Middle frontal gyrus (tissue), 1 donor: ENCODE results near the gene OR2W3.

ENCODE experiments used
- DNase-seq: peaks from one replicate; pipeline ENCODE4 v3.0.0-alpha.2; 2015; ENCODE audit warnings: low spot score; ENCODE audit errors: extremely low spot score

OR2W3 gene

GRCh38 chr1:247895163-247895637 lies at the start of gene OR2W3:
TSS of gene OR2W3 (plus strand) at chr1:247895587. CDS start at chr1:247895587, 0 bp downstream.
- DNase-seq = no peak

GRCh38 chr1:247845693-247846017 lies 49.7 kb upstream of the OR2W3 start:
- no peak for DNase-seq

DNA sequence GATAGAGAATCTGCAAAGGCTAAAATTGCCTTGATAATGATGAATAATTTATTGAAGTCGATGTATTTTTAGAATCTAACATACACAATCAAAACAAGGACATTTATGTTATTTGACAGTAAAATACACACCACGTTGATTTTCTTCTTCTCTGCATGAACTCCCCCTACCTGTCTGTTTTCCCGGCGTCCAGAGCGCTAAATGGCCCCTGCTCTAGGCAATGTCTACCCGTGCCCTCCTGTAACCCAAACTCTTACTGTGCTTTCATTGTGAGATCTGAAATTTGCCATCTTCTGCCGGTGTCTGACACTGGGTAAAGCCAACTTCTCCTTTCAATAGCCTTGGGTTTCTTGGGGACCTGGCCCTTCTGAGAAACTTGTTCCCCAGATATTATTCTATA lies 47.0 kb upstream of the OR2W3 start:
- no peak for DNase-seq

- DNase-seq = no peak
Measured at GRCh38 chr1:247849616-247850015, 45.8 kb upstream of the OR2W3 start.

DNA sequence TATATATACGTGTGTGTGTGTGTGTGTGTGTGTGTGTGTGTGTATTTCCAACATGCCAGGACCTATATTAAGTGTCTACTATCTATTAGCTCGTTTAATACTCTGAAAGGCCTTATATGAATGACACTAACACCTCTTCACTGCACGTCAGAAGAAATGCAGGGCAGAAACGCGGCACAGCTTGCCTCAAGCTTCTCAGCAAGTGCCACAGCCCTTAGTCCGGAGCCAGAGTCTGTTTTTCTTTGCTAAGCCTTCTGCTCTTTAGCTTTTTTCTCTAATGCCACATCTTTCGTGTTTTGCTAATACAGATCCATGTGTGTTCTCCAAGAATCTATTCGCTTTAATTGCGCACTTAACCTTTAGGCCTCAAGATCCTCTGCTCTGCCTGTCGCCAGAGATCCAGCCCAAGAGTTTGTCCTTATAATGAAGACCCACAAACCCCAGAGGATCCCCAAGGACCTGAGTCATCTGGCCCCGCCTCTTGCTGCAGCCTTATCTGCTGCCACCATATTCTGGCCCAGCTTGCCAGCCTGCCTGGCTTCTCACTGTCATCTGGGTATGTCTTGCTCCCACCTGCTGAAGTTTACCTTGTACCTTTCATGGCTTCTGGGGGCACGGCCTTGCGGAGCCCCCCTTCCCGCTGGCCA lies 40.4 kb upstream of the OR2W3 start:
- DNase-seq = no peak

DNA sequence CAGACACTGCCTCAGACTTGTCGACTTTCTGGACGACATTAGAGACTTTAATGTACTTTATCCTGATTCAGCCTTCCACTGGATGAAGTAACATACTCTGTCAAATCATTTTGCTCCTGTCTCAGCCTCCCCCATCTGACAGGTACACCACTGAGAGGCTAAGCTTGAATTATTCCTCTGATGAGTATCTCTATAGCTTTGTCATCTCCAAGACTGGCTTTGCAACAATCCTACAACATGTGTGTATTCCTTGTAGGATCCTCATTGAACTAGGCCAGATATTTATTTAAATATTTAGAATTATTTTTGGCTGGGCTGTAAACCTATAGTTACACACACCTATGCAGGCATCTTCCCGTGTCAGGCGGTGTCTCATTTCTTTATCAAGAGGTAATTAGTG lies 39.5 kb upstream of the OR2W3 start:
- no peak for DNase-seq

- DNase-seq = no peak
Measured at GRCh38 chr1:247857069-247857984, 38.1 kb upstream of the OR2W3 start, which contains the start of gene TRIM58. TSS of gene TRIM58 (plus strand) at chr1:247857187. CDS start at chr1:247857247, 60 bp downstream.

- no peak for DNase-seq
Measured at GRCh38 chr1:247857985-247858619, 37.3 kb upstream of the OR2W3 start.

DNA sequence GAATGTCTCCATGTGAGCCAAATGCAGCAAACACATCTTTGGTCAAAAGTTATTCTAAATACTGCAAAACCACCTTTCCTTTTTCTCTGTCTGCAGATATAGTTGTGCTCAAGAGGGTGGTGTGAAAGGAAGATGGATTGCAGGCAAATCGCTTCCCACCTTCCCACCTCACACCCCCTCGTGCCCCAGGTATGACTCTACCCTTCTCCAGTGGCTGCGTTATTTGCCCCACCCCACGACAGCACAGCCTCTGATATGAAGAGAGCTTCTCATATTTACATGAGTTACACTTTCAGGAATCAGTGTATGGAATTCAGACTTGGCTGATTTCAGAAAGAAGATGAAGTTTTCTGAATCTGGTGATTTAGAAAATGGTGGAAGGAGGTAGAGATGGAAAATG lies 32.6 kb upstream of the OR2W3 start:
- DNase-seq = no peak

- no peak for DNase-seq
Measured at GRCh38 chr1:247864644-247865043, 30.7 kb upstream of the OR2W3 start.

DNA sequence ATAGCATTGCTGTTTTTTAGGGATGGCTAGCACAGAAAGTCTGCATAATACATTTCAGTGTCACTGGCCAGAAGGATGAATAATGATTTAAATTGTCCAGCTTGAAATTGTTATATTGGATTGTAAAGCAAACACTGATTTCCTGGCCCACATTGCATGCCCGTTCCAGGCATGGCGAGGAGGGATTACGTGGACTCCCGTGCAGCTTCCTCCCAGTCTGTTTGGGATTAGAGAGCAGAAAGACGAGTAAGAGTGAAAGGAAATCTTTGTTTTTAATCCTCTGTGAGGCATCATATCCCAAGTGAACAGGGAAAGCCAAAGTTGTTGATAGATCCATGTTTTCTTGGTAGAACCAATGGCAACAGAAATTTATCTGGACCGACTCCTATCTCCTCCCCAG lies 30.0 kb upstream of the OR2W3 start:
- DNase-seq = no peak

DNA sequence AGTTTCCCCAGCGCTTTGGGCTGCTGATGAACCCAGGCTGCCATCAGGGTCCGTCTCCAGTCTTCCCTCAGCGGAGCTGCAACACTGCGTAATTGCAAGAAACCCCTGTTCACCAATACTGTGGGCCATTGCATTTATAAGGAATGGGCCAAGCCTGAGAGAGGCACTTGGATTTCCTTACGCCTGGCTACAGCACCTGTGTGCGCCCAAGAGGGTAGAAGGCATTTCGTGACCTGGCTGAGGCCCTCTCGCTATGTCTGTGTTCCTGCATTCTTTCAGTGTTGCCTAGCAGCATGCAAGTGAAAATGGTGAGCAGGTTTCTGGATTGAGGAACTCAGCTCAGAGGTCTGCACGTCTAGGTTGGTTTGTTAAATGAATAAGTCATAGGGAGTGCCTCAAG lies 12.0 kb upstream of the OR2W3 start:
- DNase-seq = no peak

DNA sequence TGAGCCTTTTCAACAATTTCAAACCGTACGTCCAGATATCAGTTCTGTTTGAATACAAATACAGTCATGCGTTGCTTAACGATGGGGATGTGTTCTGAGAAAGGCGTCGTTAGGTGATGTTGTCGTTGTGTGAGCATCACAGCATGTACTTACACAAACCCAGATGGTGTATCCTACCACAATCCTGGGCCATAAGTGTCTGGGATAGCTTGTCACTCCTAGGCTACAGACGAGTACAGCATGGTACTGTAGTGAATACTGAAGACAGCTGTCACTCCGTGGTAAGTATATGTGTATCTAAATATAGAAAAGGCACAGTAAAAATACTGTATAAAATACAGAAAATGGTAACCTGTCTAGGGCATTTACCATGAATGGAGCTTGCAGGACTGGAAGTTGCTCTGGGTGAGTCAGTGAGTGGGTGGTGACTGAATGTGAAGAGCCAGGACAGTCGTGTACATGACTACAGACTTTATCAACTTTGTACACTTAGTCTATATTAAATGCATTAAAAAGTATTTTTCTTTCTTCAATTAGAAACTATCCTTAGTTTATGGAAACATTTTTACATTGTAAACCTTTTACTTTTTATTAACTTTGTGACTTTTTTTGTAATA lies 10.5 kb upstream of the OR2W3 start:
- no peak for DNase-seq

DNA sequence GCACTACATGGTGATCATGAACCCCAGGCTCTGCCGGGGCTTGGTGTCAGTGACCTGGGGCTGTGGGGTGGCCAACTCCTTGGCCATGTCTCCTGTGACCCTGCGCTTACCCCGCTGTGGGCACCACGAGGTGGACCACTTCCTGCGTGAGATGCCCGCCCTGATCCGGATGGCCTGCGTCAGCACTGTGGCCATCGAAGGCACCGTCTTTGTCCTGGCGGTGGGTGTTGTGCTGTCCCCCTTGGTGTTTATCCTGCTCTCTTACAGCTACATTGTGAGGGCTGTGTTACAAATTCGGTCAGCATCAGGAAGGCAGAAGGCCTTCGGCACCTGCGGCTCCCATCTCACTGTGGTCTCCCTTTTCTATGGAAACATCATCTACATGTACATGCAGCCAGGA lies 589 bp downstream of the OR2W3 start:
- DNase-seq = no peak

GRCh38 chr1:247904122-247904521 lies 8.7 kb downstream of the OR2W3 start:
- no peak for DNase-seq

- no peak for DNase-seq
Measured at GRCh38 chr1:247905181-247905580, 9.8 kb downstream of the OR2W3 start.

DNA sequence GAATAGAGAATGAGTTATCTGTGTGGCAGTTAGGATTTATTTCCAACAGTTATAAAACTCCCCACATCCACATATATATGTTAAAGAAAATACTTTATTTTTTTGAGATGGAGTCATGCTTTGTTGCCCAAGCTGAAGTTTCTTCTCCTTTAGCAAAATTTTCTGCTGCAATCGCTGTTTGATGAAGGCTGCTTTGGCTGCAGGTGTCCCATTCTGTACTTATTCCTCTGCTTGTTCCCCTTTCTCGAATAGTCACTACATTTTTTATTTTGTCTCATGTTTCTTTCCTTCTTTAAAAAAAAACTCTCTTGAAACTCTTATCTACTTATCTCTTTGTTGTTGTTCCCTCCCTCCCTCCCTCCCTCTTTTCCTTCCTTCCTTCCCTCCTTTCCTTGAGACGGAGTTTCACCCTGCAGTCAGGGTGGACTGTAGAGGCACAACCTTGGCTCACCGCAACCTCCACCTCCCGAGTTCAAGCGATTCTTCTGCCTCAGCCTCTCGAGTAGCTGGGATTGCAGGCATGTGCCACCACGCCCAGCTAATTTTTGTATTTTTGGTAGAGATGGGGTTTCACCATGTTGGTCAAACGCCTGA lies 10.6 kb downstream of the OR2W3 start:
- no peak for DNase-seq

DNA sequence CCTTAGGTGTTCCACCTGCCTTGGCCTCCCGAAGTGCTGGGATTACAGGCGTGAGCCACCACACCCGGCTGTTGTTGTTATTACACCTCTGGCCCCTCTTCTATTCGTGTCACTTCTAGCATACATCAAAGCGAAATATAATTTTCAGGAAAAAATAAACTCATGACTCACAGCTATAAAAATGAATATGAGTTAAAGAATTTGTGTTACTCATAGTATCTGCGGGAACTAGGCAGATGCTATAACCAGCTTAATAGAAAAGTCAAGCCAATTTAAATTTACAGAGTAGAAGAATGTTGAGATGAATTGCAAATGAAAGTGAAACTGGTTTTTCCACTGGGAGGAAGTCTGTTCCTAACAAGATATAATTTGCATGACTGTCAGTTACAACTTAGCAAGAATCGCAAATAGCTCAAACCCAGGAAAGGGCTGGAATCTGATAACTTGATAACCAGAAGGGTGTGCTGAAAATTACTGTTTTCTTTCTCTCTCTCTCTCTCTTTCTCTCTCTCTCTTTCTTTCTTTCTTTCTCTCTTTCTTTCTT lies 11.2 kb downstream of the OR2W3 start:
- DNase-seq = no peak

DNA sequence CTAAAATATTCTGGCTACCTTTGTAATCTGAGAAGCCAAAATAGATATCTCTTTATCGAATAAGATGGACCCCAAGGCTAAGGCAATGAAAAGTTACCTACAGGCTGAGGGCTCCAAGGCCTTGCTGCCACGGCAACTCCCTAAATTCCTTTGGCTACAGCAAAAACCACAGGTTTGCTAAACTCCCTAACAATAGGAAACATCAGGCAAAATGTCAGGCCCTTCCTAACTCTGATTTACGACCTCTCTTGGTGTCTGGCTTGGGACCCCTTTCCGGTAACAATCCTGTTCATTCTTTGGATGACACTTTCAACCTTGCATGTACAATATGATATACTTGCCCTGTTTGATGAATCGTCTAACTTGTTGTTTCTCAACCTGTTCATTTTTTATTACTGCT lies 13.4 kb downstream of the OR2W3 start:
- no peak for DNase-seq

DNA sequence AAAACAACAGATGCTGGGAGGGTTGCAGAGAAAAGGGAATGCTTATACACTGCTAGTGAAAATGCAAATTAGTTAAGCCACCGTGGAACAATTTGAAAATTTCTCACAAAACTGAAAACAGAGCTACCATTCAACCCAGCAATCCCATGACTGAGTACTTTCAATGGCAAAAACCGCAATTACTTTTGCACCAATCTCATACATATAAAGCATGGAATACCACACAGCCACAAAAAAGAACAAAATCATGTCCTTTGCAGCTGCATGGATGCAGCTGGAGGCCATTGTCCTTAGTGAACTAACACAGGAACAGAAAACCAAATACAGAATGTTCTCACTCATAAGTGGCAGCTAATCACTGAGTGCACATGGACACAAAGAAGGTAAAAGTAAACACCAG lies 18.4 kb downstream of the OR2W3 start:
- DNase-seq = no peak
